ENCODE data around the gene SNTB2.

The SNTB2 gene

GRCh38 chr16:69201787-69202186 lies 14.8 kb downstream of the SNTB2 start:
- Histone ChIP-seq H3K4me3 (no peak overlapping the region), H3K27ac (no peak overlapping the region)
- DNase-seq (ENCODE audit: low spot score), result no peak
- no peak for TF ChIP-seq CTCF (IDR thresholded peaks at IDR 0.05)

GRCh38 chr16:69204172-69204571 lies 17.2 kb downstream of the SNTB2 start:
- DNase-seq (ENCODE audit: low spot score), result no peak
- no peak for TF ChIP-seq CTCF (IDR thresholded peaks at IDR 0.05)
- no peak overlapping the region for H3K4me3 ChIP-seq
- H3K27ac ChIP-seq, result peak overlapping the region in 1 of 2 donors; percentile 61

GRCh38 chr16:69209735-69210134 lies 22.8 kb downstream of the SNTB2 start:
- TF ChIP-seq CTCF (IDR thresholded peaks at IDR 0.05), result no peak
- no peak overlapping the region for H3K4me3 ChIP-seq
- no peak overlapping the region for H3K27ac ChIP-seq
- DNase-seq (ENCODE audit: low spot score), result no peak

GRCh38 chr16:69217433-69217832 lies 30.5 kb downstream of the SNTB2 start:
- DNase-seq (ENCODE audit: low spot score), result no peak
- no peak overlapping the region for H3K4me3 ChIP-seq
- no peak for TF ChIP-seq CTCF (IDR thresholded peaks at IDR 0.05)
- no peak overlapping the region for H3K27ac ChIP-seq

GRCh38 chr16:69219279-69219678 lies 32.3 kb downstream of the SNTB2 start:
- H3K27ac ChIP-seq, result no peak overlapping the region
- TF ChIP-seq CTCF (IDR thresholded peaks at IDR 0.05), result no peak
- DNase-seq (ENCODE audit: low spot score), result no peak
- H3K4me3 ChIP-seq, result no peak overlapping the region

GRCh38 chr16:69223882-69224281 lies 36.9 kb downstream of the SNTB2 start:
- no peak for DNase-seq (ENCODE audit: low spot score)
- H3K27ac ChIP-seq, result no peak overlapping the region

GRCh38 chr16:69225121-69225520 lies 38.2 kb downstream of the SNTB2 start:
- TF ChIP-seq CTCF (IDR thresholded peaks at IDR 0.05), result no peak
- no peak overlapping the region for H3K4me3 ChIP-seq
- no peak overlapping the region for H3K27ac ChIP-seq
- no peak for DNase-seq (ENCODE audit: low spot score)

More at GRCh38 chr16:69223882-69224281, 36.9 kb downstream of the SNTB2 start:
- H3K4me3 ChIP-seq, result no peak overlapping the region
- TF ChIP-seq CTCF (IDR thresholded peaks at IDR 0.05), result no peak
